H9 (cell line): ENCODE measurements around the gene PLEKHA7. TPM values are rescaled to one million over a fixed set of nuclear protein-coding genes. Genes with fewer than 3 reads are reported as not detected.

Experiments
- DNase-seq: peaks from one replicate; pipeline ENCODE4 v3.0.0-alpha.2; 2017
- H2AFZ ChIP-seq: one replicate; pipeline ENCODE4 v1.6.1; 2013; ENCODE audit warnings: mild to moderate bottlenecking, low read length, control low read depth, moderate library complexity
- H2AK5ac ChIP-seq: 2 replicates; pipeline ENCODE4 v1.6.1; 2013; ENCODE audit warnings: low read length, control low read depth, mixed read lengths; ENCODE audit not compliant: insufficient read length
- H2BK120ac ChIP-seq: one replicate; pipeline ENCODE4 v1.6.1; 2013; ENCODE audit warnings: low read depth, mild to moderate bottlenecking, low read length, control low read depth, inconsistent platforms; ENCODE audit not compliant: poor library complexity, severe bottlenecking
- H2BK12ac ChIP-seq: 2 replicates; pipeline ENCODE4 v1.6.1; 2013; ENCODE audit warnings: low read length, control low read depth, mixed read lengths, low read depth; ENCODE audit not compliant: insufficient read length
- H2BK15ac ChIP-seq: 2 replicates; pipeline ENCODE4 v1.6.1; 2013; ENCODE audit warnings: low read depth, low read length, control low read depth
- H2BK20ac ChIP-seq: one replicate; pipeline ENCODE4 v1.6.1; 2013; ENCODE audit warnings: low read depth, mild to moderate bottlenecking, low read length, control low read depth, inconsistent platforms; ENCODE audit not compliant: poor library complexity, severe bottlenecking
- H2BK5ac ChIP-seq: 2 replicates; pipeline ENCODE4 v1.6.1; 2013; ENCODE audit warnings: low read length, control low read depth, mixed read lengths; ENCODE audit not compliant: insufficient read length
- H3K14ac ChIP-seq: 2 replicates; pipeline ENCODE4 v1.6.1; 2013; ENCODE audit warnings: low read length, control low read depth; ENCODE audit not compliant: insufficient read depth
- H3K18ac ChIP-seq: 2 replicates; pipeline ENCODE4 v1.6.1; 2013; ENCODE audit warnings: low read depth, mild to moderate bottlenecking, mixed read lengths, low read length, control low read depth; ENCODE audit not compliant: insufficient read length
- H3K23ac ChIP-seq: 2 replicates; pipeline ENCODE4 v1.6.1; 2013; ENCODE audit warnings: low read length, control low read depth, mixed read lengths, low read depth; ENCODE audit not compliant: insufficient read length
- H3K23me2 ChIP-seq: 2 replicates; pipeline ENCODE4 v1.6.1; 2013; ENCODE audit warnings: low read depth, mild to moderate bottlenecking, mixed read lengths, low read length, control low read depth; ENCODE audit not compliant: insufficient read length, poor library complexity, severe bottlenecking
- H3K27ac ChIP-seq: 2 replicates; pipeline ENCODE4 v1.5.1; 2013; ENCODE audit warnings: low read length, control low read depth, mixed read lengths, low read depth; ENCODE audit not compliant: insufficient read length
- H3K27me3 ChIP-seq: 2 replicates; pipeline ENCODE4 v1.6.1; 2013; ENCODE audit warnings: low read length, control low read depth, inconsistent platforms; ENCODE audit not compliant: insufficient read depth
- H3K4ac ChIP-seq: 2 replicates; pipeline ENCODE4 v1.6.1; 2013; ENCODE audit warnings: low read depth, mild to moderate bottlenecking, control low read depth, inconsistent platforms, low read length, moderate library complexity
- H3K4me1 ChIP-seq: 2 replicates; pipeline ENCODE4 v1.6.1; 2013; ENCODE audit warnings: low read length, control low read depth, inconsistent platforms; ENCODE audit not compliant: insufficient read depth
- H3K4me2 ChIP-seq: 2 replicates; pipeline ENCODE4 v1.6.1; 2013; ENCODE audit warnings: low read length, control low read depth, mixed read lengths; ENCODE audit not compliant: insufficient read length, insufficient read depth
- H3K56ac ChIP-seq: 2 replicates; pipeline ENCODE4 v1.6.1; 2013; ENCODE audit warnings: low read depth, mild to moderate bottlenecking, mixed read lengths, low read length, control low read depth; ENCODE audit not compliant: insufficient read length
- H3K79me1 ChIP-seq: 2 replicates; pipeline ENCODE4 v1.6.1; 2013; ENCODE audit warnings: low read depth, mild to moderate bottlenecking, moderate library complexity, low read length, control low read depth, inconsistent platforms; ENCODE audit not compliant: insufficient read depth, poor library complexity, severe bottlenecking
- H3K79me2 ChIP-seq: 2 replicates; pipeline ENCODE4 v1.6.1; 2013; ENCODE audit warnings: low read length, control low read depth, inconsistent platforms; ENCODE audit not compliant: insufficient read depth
- H3K9ac ChIP-seq: 2 replicates; pipeline ENCODE4 v1.6.1; 2013; ENCODE audit warnings: low read length, control low read depth, mixed read lengths; ENCODE audit not compliant: insufficient read length; ENCODE audit errors: extremely low read depth
- H3K9me3 ChIP-seq: one replicate; pipeline ENCODE4 v1.6.1; 2013; ENCODE audit warnings: low read depth, low read length, inconsistent platforms; ENCODE audit not compliant: control insufficient read depth
- H3T11ph ChIP-seq: one replicate; pipeline ENCODE4 v1.6.1; 2013; ENCODE audit warnings: mild to moderate bottlenecking, low read length, control low read depth, inconsistent platforms
- H4K20me1 ChIP-seq: one replicate; pipeline ENCODE4 v1.6.1; 2013; ENCODE audit not compliant: control insufficient read depth, insufficient read length, insufficient read depth
- H4K5ac ChIP-seq: 2 replicates; pipeline ENCODE4 v1.6.1; 2013; ENCODE audit warnings: low read depth, mild to moderate bottlenecking, mixed read lengths, low read length, control low read depth; ENCODE audit not compliant: insufficient read length
- H4K8ac ChIP-seq: replicated peaks from 2 replicates; pipeline ENCODE4 v1.6.1; 2013; ENCODE audit warnings: low read length, control low read depth, mixed read lengths, low read depth; ENCODE audit not compliant: insufficient read length
- H4K91ac ChIP-seq: 2 replicates; pipeline ENCODE4 v1.6.1; 2013; ENCODE audit warnings: low read depth, mild to moderate bottlenecking, moderate library complexity, mixed read lengths, low read length, control low read depth; ENCODE audit not compliant: insufficient read length
- H3K27ac Mint-ChIP-seq, 3 experiments: 2 replicates in 2 of 3; 3 replicates in 1 of 3; pipeline ENCODE4 v1.8.0; 2020 to 2021; ENCODE audit warnings: mixed read lengths in 3 of 3, mild to moderate bottlenecking in 1 of 3, moderate library complexity in 1 of 3
- H3K27me3 Mint-ChIP-seq: 2 replicates; pipeline ENCODE4 v1.8.0; 2021; ENCODE audit warnings: low read depth, mild to moderate bottlenecking, moderate library complexity, mixed read lengths
- H3K36me3 Mint-ChIP-seq, 3 experiments: 2 replicates in 2 of 3; 3 replicates in 1 of 3; pipeline ENCODE4 v1.8.0; 2020 to 2021; ENCODE audit warnings: low read depth in 3 of 3, mixed read lengths in 3 of 3; ENCODE audit not compliant: insufficient read depth in 1 of 3
- H3K4me1 Mint-ChIP-seq, 2 experiments: 2 replicates each; pipeline ENCODE4 v1.8.0; 2020; ENCODE audit warnings: mixed read lengths in 2 of 2
- H3K4me3 Mint-ChIP-seq, 2 experiments: 2 replicates in 1 of 2; 3 replicates in 1 of 2; pipeline ENCODE4 v1.8.0; 2020 to 2021; ENCODE audit warnings: mild to moderate bottlenecking in 2 of 2, mixed read lengths in 2 of 2, moderate library complexity in 1 of 2
- H3K9me3 Mint-ChIP-seq, 2 experiments: 2 replicates in 1 of 2; 3 replicates in 1 of 2; pipeline ENCODE4 v1.8.0; 2020; ENCODE audit warnings: mild to moderate bottlenecking in 2 of 2, mixed read lengths in 2 of 2, moderate library complexity in 1 of 2
- WGBS: extraction: QIAGEN DNeasy Blood & Tissue Kit; methylation state at CpG from one replicate; pipeline ENCODE4 v1.1.7; 2013; ENCODE audit warnings: missing lambda C conversion rate, low lambda C conversion rate, mixed read lengths; ENCODE audit not compliant: insufficient read length; ENCODE audit errors: extremely low coverage; 5-methylcytosine and 5-hydroxymethylcytosine counted together
- total RNA-seq: library from RNA; stranded (reverse); gene quantifications from 2 replicates; pipeline ENCODE4 v1.2.1, GENCODE V29; 2021
- TF ChIP-seq, protein P1 (sequence below): fragments of 200-600 bp; sonication (generic); conservative IDR thresholded peaks from 3 replicates; pipeline ENCODE4 v1.8.0; 2021; ENCODE audit warnings: antibody characterized with exemption, mild to moderate bottlenecking

PLEKHA7 gene
- total RNA-seq, 1 experiment from 2014 or later, result 21.0 TPM

GRCh38 chr11:16986434-16987204 lies 27.6 kb downstream of the PLEKHA7 start:
- Mint-ChIP-seq H3K27ac (no peak overlapping the region), H3K27me3 (no peaks in the 10 kb centered on the region), H3K9me3 (no peaks in the 10 kb centered on the region), H3K4me1 (peaks cover 34 to 42% of the 10 kb centered on the region in 2 experiments), H3K4me3 (no peak overlapping the region), H3K36me3 (no peaks in the 10 kb centered on the region; a peak in 1 of 7 replicates)
- Histone ChIP-seq H4K91ac (no peak overlapping the region), H4K20me1 (peaks cover 2% of the 10 kb centered on the region), H4K5ac (no peak overlapping the region), H2BK15ac (no peak overlapping the region), H3K9ac (no peak overlapping the region), H3K79me1 (no peaks in the 10 kb centered on the region), H2BK120ac (no peak overlapping the region), H3K79me2 (no peaks in the 10 kb centered on the region), H3K56ac (no peak overlapping the region), H4K8ac (no peak overlapping the region), H3K4me1 (peaks cover 17% of the 10 kb centered on the region), H2BK12ac (no peak overlapping the region), H3K27me3 (no peaks in the 10 kb centered on the region), H3K18ac (no peak overlapping the region), H3K27ac (no peak overlapping the region), H3K23ac (no peak overlapping the region), H3K9me3 (no peaks in the 10 kb centered on the region), H2BK5ac (no peak overlapping the region), H2AK5ac (no peak overlapping the region), H3K4me2 (peak overlapping the region; percentile 2), H3T11ph (no peak overlapping the region), H3K23me2 (no peaks in the 10 kb centered on the region), H3K14ac (no peak overlapping the region), H3K4ac (no peak overlapping the region), H2BK20ac (no peak overlapping the region), H2AFZ (no peak overlapping the region)
- WGBS, result no CpG with 5 or more reads among the region's 5 CpGs
- DNase-seq, result peak; percentile 48
- TF ChIP-seq, protein P1, sequence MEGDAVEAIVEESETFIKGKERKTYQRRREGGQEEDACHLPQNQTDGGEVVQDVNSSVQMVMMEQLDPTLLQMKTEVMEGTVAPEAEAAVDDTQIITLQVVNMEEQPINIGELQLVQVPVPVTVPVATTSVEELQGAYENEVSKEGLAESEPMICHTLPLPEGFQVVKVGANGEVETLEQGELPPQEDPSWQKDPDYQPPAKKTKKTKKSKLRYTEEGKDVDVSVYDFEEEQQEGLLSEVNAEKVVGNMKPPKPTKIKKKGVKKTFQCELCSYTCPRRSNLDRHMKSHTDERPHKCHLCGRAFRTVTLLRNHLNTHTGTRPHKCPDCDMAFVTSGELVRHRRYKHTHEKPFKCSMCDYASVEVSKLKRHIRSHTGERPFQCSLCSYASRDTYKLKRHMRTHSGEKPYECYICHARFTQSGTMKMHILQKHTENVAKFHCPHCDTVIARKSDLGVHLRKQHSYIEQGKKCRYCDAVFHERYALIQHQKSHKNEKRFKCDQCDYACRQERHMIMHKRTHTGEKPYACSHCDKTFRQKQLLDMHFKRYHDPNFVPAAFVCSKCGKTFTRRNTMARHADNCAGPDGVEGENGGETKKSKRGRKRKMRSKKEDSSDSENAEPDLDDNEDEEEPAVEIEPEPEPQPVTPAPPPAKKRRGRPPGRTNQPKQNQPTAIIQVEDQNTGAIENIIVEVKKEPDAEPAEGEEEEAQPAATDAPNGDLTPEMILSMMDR, result no peak
